ENCODE measurements around the gene PARD6A. TPM values are rescaled to one million over a fixed set of nuclear protein-coding genes. Genes with fewer than 3 reads are reported as not detected.

The PARD6A gene
- total RNA-seq, 1 experiment from 2014 or later = 10.8 TPM

- Mint-ChIP-seq H3K4me3 (no peak overlapping the region), H3K4me1 (no peaks in the 10 kb centered on the region), H3K9me3 (no peaks in the 10 kb centered on the region), H3K27me3 (ENCODE audit: low read depth) (no peaks in the 10 kb centered on the region), H3K36me3 (ENCODE audit: insufficient read depth in 1 of 3, low read depth in 3 of 3) (peaks cover 16 to 74% (median 51%) of the 10 kb centered on the region in 3 experiments; a peak in 6 of 7 replicates), H3K27ac (no peak overlapping the region)
- DNase-seq = peak; percentile 64
- no peak overlapping the region for H2BK120ac ChIP-seq (ENCODE audit: low read depth, low read length, poor library complexity, severe bottlenecking)
- no peak overlapping the region for H3K4ac ChIP-seq (ENCODE audit: low read depth, low read length)
- H3K56ac ChIP-seq (ENCODE audit: insufficient read length, low read depth, low read length) = no peak overlapping the region
- no peaks in the 10 kb centered on the region for H3K9me3 ChIP-seq (ENCODE audit: control insufficient read depth, low read depth, low read length)
- no peak overlapping the region for H3T11ph ChIP-seq (ENCODE audit: low read length)
- H4K5ac ChIP-seq (ENCODE audit: insufficient read length, low read depth, low read length) = no peak overlapping the region
- H3K4me2 ChIP-seq (ENCODE audit: insufficient read depth, insufficient read length, low read length) = no peak overlapping the region
- no peak overlapping the region for H3K23ac ChIP-seq (ENCODE audit: insufficient read length, low read depth, low read length)
- no peaks in the 10 kb centered on the region for H4K20me1 ChIP-seq (ENCODE audit: control insufficient read depth, insufficient read depth, insufficient read length)
- H2AFZ ChIP-seq (ENCODE audit: low read length) = no peak overlapping the region
- WGBS (ENCODE audit: extremely low coverage, insufficient read length, low lambda C conversion rate) = no CpG with 5 or more reads among the region's 10 CpGs
- H3K79me2 ChIP-seq (ENCODE audit: insufficient read depth, low read length) = peaks cover 2% of the 10 kb centered on the region; the same call in 1 of the 2 replicates
- no peak overlapping the region for H2BK15ac ChIP-seq (ENCODE audit: low read depth, low read length)
- H4K8ac ChIP-seq (replicated peaks; ENCODE audit: insufficient read length, low read depth, low read length) = no peak overlapping the region
- no peak overlapping the region for H2BK5ac ChIP-seq (ENCODE audit: insufficient read length, low read length)
- H3K27me3 ChIP-seq (ENCODE audit: insufficient read depth, low read length) = no peaks in the 10 kb centered on the region
- H3K9ac ChIP-seq (ENCODE audit: extremely low read depth, insufficient read length, low read length) = no peak overlapping the region
- H3K4me1 ChIP-seq (ENCODE audit: insufficient read depth, low read length) = no peaks in the 10 kb centered on the region
- no peak overlapping the region for H4K91ac ChIP-seq (ENCODE audit: insufficient read length, low read depth, low read length)
- TF ChIP-seq CTCF (conservative IDR thresholded peaks at IDR 0.05) = peak; percentile 73
- no peak overlapping the region for H3K18ac ChIP-seq (ENCODE audit: insufficient read length, low read depth, low read length)
- peaks cover 2% of the 10 kb centered on the region for H3K79me1 ChIP-seq (ENCODE audit: insufficient read depth, low read depth, low read length, poor library complexity, severe bottlenecking)
- no peak overlapping the region for H2BK12ac ChIP-seq (ENCODE audit: insufficient read length, low read depth, low read length)
- H2BK20ac ChIP-seq (ENCODE audit: low read depth, low read length, poor library complexity, severe bottlenecking) = no peak overlapping the region
- H3K14ac ChIP-seq (ENCODE audit: insufficient read depth, low read length) = no peak overlapping the region
- H3K27ac ChIP-seq (ENCODE audit: insufficient read length, low read depth, low read length) = no peak overlapping the region
- H2AK5ac ChIP-seq (ENCODE audit: insufficient read length, low read length) = no peak overlapping the region
- H3K23me2 ChIP-seq (ENCODE audit: insufficient read length, low read depth, low read length, poor library complexity, severe bottlenecking) = no peaks in the 10 kb centered on the region
Observed at GRCh38 chr16:67613808-67614207, 47.0 kb upstream of the PARD6A start.
